Stimulated activated CD8-positive, alpha-beta memory T cell treated with anti-CD3 and anti-CD28 coated beads, Interleukin-2, amount 100 ng/mL, for 48 hours (primary cell): Measurements from ENCODE around the gene DOCK4.

Experiments used
- DNase-seq, 2 donors: peaks; one replicate each; pipeline ENCODE4 v3.0.0-alpha.2; 2020; ENCODE audit warnings: low read depth in 2 of 2

DOCK4 gene

DNA sequence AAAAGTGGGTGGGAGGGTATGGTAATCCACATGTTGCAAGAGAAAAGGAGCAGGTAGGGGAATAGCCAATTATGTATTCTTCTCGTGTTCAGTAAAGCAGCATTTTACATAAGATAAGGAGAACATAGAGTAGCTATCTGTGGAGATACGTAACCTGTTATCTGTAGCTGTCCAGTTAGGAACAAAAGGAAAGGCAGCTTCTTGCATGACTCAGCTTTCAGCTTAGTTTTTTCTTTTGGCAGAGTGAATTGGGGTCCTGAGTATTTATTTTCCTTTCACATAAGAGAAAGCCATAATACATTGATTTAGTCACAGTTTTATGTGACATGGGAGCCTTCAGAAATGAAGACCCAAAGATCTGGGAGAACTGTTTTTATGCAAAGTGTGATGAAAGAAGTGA is 527.2 kb downstream of the DOCK4 start:
- no peak for DNase-seq

DNA sequence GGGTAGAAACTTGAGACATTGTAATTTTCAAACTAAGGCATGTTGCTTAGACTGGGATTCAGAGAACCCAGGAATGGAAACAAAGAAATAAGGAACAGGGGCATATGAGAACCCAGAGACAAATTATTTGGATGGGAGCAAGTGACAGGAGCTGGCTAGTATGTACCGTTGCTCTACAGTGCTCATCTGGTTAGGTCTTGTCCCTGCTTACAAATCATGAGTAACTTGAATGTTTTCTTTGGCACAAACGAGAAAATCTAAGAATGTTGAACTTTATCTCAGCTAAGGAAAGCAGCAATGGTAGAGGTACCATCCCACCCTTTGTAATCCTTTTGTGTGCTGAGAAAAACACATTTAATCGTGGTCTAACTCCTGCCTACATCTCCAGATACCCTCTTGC is 527.9 kb downstream of the DOCK4 start:
- no peak for DNase-seq

DNA sequence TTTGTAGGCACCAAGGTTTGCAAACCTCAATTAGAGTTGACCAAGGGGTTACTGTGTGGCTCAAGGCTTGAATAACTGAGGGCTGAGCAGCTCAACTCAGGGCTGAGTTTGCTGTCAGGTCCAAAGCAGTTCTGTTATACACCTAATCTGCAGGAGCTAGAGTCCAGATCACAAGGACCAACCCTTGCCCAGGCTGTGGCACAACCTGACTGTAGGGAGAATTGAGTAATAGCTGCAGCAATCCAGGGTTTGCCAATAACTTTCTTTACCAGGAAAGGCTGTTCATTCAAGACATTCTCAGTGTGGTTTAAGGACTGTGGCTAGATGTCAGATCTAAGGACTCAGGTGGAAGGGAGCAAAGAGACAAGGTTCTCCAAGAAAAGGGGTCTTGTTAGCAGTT is 528.4 kb downstream of the DOCK4 start:
- DNase-seq: no peak

DNA sequence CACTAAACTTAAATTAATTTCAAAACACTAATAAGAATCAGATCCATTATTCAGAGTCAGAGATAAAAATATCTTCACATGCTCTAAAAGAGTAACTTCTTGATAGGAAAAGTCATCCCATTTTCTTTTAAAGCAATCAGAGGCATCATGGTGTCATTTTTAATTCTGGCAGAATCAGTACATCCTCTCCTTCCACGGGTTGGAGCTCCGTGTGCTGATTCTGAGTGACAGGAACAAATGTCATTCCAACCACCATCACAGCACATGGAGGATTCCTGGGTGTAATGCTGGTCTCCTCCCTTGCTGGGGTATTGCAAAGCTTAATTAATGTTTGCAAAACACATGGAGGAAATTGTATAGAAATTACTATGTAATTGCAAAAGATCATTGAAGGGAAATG is 529.4 kb downstream of the DOCK4 start:
- no peak for DNase-seq
